Ramos (cell line): ENCODE results near the gene ABCD1.

Experiments
- in situ Hi-C: fragments of 300-500 bp; cut with MboI; formaldehyde crosslinking; loops from one replicate; pipeline ENCODE4 v1.14.3; 2022; ENCODE audit warnings: low sequenced_read_pairs; ENCODE audit not compliant: unreplicated experiment

Gene ABCD1

DNA sequence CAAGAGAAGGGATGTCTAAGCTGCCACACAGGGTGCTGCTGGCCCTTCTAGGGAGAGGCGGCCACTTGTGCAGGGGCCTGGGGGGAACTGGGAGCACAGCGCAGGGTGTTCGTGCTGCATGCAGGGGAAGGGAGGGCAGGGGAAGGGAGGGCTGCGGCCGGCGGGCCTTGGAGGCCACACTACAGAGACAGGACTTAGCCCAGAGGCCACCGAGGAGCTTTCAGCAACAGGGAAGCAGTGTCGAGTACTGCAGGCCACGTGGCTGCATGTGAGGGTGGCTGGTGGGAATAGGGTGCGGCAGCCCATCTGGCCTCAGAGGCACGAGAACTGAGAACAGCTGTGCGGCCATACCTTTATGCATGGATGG, 20.4 kb downstream of the ABCD1 start:
- in situ Hi-C loops = loop anchor here (25.0 kb wide), 1 partner anchor 792 kb away; the partner anchor contains the start of genes G6PD and IKBKG

DNA sequence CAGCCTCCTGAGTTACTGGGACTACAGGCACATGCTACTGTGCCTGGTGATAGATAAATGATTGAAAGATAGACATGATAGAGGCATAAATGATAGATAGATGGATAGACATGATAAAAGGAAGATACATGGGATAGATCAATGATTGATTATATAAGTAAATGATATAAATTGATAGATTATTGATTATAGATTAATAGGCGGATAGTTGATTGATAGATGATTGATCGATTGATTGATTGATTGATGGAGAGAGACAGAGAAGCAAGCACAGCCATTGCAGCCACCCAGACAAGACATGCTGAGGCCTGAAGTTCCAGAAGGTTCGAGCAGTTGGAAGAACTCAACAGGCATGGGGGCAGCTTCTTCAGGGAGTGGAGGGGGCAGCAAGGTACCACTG, 21.7 kb downstream of the ABCD1 start:
- in situ Hi-C loops = loop anchor here (25.0 kb wide), 1 partner anchor 791 kb away; the partner anchor contains the start of genes G6PD and IKBKG

DNA sequence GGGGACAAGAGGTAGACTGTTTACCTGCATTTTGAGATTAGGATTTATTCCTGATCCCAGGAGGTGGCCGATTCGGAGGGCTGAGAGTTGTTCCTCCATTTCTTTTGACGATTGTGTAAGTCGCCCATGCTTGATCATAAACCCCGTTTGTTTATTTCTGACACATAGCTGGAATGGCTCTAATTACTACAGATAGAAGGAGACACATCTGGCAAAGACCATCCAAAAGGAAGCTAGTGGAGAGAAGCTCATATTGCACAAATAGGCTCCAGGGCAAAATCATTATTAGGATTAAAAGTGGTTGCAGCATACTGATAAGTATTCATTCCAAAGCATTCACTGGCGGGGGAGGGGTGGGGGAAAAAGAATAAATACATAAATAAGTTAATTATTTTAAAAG, 22.3 kb downstream of the ABCD1 start:
- in situ Hi-C loops = loop anchor here (25.0 kb wide), 1 partner anchor 790 kb away; the partner anchor contains the start of genes G6PD and IKBKG

DNA sequence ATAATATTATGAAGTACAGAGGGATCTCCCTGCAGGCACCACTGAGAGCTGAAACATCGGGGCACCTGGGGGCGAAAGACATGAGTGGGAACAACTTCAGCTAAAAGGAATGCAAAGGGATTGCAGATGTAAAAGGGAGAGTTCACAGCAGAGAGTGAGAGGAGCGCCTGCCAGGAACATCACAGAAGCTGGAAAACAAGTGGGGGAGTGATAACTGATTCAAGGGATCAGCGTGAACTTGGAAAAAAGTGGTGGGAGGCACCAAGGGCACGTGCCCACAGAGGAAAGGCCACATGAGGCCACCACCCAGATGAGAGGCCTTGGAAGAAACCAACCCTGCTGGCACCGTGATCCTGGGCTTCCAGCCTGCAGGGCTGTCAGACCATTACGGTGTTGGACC, 24.4 kb downstream of the ABCD1 start:
- in situ Hi-C loops = loop anchor here (25.0 kb wide), 1 partner anchor 788 kb away; the partner anchor contains the start of genes G6PD and IKBKG

DNA sequence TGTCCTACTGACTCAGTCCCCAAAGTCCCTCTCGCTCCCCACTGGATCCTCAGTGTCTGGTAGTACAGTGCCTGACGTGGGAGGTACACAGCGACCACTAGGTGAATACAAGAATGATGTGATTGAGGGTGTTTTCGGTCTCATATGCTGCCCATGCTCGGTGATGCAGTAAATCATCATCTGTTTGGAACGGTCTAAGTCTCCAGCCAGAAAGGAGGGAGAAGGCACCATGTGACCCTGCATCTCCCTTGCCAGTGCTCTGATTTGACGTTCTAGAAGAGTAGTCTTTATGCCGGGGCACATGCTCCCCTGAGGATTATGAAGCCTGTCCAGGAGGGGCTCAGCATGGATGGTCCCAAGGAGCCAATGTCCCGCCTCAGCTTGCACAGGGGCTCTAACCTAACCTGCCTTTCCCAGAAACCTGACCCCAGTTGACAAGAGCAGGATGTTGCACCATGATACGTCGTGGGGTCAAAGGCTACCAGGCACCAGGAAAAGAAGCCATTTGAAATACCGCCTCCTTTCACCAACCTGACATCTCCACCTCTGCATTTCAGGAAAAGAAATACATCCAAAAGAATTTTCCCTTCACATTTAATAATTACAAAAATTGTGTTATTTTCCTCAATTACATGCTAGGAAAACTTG, 25.6 kb downstream of the ABCD1 start:
- in situ Hi-C loops = no loop called here

DNA sequence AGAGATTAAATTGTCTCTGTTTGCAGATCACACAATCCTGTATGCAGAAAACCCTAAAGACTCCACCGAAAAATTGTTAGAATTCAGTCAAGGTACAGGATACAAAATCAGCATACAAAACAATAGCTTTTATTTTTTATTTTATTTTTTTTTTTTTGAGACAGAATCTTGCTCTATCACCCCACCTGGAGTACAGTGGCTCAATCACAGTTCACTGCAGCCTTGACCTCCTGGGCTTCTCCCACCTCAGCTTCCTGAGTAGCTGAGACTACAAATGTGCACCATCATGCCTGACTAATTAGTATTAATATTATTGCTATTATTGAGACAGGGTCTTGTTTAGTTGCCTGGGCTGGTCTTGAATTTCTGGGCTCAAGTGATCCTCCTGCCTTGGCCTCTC, 30.5 kb downstream of the ABCD1 start:
- in situ Hi-C loops = no loop called here

DNA sequence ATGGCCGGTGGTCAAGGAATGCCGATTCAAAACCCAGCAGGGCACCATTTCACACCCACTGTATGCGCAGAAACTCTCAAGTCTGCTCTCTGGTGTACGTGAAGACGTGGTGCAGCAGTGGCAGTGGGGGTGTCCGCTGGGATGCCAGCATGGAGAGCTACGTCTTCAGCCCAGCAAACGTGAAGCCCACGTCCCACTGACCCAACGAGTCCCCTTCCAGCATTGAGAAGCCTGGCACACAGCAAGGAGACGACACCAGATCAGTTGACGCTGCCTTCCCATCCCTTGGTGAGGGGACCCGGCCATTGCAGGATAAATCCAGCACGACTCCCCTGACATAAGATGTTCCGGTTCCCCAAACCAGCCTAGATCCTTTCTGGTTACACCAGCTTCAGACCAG, 37.2 kb downstream of the ABCD1 start:
- in situ Hi-C loops = loop anchor here (10.0 kb wide), 1 partner anchor 193 kb away; no protein-coding TSS in a partner anchor

DNA sequence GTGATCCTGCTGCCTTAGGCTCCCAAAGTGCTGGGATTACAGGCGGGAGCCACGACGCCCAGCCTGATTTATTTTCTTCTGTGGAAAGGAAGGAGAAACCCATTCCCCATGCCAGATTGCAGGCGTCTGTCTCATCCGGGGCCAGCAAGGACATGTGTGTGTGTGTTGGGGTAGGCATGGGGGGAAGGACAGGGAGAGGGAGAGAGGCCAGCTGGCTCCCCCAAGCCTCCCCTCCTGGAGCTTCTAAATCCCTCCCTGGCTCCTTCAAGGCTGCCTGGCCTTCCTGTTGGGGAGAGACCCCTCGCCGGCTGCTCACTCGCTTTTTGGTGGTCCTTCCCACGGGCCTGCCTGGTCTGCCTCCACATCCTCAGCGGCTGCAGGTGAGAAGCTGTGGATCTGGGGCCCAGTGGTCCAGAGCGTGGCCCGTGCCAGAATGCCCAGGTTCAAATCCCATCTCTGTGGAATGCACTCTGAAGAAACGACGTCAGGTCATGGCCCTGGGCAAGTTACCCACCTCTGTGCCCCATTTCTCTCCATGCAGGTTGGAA, 38.0 kb downstream of the ABCD1 start:
- in situ Hi-C loops = loop anchor here (10.0 kb wide), 1 partner anchor 192 kb away; no protein-coding TSS in a partner anchor

DNA sequence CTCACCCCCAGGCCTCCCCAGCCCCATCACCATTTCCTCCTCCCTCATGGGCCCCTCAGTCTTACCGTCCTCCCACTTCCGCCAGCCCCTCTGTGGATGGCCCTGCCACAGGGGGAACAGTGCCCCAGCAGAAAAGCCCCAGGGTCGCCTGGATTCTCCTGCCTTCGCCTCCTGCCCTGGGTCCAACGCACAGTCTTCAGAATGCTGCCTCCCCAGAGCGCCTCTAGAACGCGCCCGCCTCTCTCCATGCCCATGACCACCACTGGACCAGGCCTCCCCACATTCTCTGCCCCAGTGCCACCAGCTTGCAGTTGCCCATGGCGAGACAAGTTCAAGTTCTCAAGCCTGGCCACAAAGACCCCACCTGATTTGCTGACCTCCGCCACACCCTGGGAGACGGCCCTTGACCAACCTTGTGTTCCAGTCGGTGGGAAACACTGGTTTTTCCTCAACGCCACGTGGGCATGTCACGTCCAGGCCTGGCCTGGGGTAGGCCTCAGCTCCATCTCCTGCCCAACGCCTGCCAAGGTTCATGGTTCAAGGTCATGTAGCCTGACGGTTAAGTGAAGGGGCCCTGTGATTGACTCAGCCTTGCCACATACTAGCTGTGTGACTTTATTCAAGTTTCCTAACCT, 38.8 kb downstream of the ABCD1 start:
- in situ Hi-C loops = loop anchor here (10.0 kb wide), 1 partner anchor 191 kb away; no protein-coding TSS in a partner anchor

DNA sequence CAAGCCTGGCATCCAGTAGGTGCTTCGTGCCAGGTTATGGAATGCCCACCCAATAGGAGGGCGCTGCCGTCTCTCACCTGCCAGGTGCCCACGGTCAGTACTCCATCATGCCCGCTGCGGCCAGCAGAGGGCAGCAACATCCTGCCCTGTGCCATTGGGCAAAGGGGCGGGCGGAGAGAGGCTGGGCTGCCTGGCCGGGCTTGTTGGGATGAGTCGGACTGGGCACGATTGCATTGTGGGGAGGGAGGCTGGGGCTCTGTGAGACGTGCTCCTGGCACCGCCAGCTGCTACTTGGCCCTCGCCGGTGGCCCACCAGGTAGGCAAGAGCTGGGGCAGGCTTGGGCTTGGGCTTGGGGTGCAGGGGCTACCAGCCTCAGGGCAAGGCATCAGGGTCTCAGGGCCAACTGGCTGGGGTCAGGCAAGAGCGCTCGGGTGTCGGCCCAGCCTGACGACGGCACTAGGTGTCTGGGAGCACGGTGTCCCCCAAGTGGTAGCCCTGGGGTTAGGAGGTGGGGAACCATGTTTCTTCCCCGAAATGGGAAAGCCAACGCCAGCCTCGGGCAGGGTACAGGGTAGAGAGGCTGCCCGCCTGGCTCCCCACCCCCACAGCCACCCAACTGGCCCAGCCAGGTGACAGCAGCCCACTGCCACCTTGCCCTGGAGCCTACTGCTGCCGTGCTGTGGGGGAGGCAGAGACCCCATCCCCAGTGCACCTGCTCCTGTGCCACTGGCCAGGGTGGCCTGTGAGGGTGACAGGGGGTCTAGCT, 39.5 kb downstream of the ABCD1 start, which contains the start of gene PLXNB3:
TSS of gene PLXNB3 (plus strand) at position 261 of the 767 bp plus-strand sequence. CDS start 1,287 bp downstream, outside the sequence.
- in situ Hi-C loops = loop anchor here (10.0 kb wide), 1 partner anchor 191 kb away; no protein-coding TSS in a partner anchor

DNA sequence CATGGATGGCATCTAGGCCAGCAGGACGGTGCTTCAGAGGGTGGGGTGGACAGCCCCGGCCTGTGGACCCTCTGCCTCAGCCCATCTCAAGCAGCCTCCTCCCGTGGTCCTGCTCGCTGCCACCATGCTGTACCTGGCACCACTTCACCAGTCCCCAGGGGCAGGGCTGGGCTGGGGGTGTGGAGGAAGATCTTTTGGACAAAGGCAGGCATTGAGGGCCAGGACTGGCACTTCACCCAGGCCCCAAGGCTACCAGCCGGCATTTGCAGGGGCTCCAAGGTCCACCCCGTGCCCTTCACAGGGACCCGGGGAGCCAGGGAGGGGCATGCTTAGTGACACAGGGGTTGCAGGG, 40.1 kb downstream of the ABCD1 start:
- in situ Hi-C loops = loop anchor here (10.0 kb wide), 1 partner anchor 190 kb away; no protein-coding TSS in a partner anchor

DNA sequence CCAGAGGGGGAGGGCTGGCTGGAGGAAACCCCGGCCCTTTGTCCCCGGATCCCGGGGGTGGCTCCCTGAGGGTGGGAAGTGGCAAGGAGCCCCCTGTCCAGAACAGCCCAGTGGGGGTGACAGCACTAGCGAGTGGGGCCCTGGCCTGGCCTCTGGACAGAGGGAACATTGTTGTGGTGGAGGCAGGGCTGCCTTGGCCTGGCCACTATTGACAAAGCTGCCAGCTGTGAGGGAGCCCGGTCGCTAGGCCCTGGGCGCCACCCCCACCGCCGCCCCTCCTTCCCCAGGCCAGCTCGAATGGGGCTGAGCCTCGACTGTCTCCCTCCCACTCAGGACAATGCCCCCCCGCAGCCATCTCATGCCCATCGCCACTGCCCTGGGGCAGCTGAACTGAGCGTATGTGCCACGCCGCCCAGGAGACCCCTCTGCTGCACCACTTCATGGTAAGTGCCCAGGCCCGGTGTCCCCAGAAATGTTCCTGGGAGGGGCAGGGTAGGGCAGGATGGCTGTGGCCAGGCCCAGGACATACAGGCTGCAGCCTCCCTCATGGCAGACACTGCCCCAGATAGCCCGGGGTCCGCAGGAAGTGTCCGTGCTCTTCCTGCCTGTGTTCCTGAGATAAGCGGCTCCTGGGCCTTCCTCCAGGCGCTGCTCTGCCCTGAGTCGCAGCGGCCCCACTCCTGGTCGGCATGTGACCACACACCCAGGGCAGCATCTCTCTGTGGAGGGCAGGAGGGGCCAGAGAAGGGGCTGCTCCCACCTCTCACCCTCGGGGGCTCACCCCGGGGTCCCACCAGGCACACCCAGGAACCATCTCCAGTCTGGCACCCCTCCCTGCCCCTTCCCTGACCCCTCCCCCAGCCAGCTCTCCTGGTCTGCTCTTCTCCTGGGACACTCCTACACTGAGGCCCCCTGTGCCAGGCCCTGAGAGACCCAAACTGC, 40.8 kb downstream of the ABCD1 start:
- in situ Hi-C loops = loop anchor here (10.0 kb wide), 1 partner anchor 189 kb away; no protein-coding TSS in a partner anchor

DNA sequence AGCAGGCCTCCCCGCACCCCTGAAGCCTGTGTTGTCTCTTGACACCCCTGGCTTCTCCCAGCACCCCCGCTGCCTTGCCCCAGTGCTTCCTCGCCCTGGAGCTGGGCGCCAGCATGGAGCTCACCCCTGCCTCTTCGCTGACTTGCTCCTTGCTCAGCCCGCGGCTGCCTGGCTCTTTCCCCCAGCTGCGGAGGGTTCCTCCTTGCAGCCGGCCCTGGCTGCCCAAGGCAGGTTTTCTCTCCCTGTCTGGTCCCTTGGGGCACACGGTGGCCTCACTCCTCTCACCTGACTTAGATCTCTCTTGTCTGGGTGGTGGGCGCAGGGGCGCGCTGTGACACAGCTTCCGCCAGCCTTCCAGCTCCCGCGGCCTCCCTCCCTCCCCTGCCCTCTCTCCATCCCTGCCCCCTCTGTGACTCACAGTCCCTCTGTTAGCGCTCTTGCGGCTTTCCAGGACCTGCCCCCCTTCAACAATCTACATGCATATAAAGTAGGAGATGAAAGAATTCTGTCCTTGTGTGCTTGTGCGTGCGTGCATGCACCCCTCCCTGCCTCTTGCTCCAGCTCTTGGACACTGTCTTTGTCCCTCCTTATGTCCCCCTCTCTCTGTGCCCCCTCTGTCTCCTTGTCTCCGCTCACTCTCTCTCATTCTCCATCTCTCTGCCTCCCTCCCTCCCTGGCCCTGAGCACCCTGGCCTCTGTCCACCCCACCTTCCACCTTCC, 41.6 kb downstream of the ABCD1 start:
- in situ Hi-C loops = loop anchor here (10.0 kb wide), 1 partner anchor 189 kb away; no protein-coding TSS in a partner anchor

DNA sequence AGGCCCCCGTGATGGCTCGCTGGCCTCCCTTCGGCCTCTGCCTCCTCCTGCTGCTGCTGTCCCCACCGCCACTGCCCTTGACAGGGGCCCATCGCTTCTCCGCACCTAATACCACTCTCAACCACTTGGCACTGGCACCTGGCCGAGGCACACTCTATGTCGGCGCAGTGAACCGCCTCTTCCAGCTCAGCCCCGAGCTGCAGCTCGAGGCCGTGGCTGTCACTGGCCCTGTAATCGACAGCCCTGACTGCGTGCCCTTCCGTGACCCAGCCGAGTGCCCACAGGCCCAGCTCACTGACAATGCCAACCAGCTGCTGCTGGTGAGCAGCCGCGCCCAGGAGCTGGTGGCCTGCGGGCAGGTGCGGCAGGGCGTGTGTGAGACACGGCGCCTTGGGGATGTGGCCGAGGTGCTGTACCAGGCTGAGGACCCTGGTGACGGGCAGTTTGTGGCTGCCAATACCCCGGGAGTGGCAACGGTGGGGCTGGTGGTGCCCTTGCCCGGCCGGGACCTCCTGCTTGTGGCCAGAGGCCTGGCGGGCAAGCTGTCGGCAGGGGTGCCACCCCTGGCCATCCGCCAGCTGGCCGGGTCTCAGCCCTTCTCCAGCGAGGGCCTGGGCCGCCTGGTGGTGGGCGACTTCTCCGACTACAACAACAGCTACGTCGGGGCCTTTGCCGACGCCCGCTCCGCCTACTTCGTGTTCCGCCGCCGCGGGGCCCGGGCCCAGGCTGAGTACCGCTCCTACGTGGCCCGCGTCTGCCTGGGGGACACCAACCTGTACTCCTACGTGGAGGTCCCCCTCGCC, 42.4 kb downstream of the ABCD1 start:
- in situ Hi-C loops = loop anchor here (10.0 kb wide), 1 partner anchor 188 kb away; no protein-coding TSS in a partner anchor

DNA sequence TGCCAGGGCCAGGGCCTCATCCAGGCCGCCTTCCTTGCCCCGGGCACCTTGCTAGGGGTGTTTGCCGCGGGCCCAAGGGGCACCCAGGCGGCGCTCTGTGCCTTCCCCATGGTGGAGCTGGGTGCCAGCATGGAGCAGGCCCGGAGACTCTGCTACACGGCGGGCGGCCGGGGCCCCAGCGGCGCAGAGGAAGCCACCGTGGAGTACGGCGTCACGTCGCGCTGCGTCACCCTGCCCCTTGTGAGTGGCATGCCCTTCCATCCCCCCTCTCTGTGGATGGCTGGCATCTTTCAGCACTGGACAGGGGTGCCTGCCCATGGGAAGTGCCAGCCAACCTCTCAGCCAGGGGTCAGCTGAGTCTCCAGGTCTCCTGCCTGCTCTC, 43.0 kb downstream of the ABCD1 start:
- in situ Hi-C loops = loop anchor here (10.0 kb wide), 1 partner anchor 187 kb away; no protein-coding TSS in a partner anchor

DNA sequence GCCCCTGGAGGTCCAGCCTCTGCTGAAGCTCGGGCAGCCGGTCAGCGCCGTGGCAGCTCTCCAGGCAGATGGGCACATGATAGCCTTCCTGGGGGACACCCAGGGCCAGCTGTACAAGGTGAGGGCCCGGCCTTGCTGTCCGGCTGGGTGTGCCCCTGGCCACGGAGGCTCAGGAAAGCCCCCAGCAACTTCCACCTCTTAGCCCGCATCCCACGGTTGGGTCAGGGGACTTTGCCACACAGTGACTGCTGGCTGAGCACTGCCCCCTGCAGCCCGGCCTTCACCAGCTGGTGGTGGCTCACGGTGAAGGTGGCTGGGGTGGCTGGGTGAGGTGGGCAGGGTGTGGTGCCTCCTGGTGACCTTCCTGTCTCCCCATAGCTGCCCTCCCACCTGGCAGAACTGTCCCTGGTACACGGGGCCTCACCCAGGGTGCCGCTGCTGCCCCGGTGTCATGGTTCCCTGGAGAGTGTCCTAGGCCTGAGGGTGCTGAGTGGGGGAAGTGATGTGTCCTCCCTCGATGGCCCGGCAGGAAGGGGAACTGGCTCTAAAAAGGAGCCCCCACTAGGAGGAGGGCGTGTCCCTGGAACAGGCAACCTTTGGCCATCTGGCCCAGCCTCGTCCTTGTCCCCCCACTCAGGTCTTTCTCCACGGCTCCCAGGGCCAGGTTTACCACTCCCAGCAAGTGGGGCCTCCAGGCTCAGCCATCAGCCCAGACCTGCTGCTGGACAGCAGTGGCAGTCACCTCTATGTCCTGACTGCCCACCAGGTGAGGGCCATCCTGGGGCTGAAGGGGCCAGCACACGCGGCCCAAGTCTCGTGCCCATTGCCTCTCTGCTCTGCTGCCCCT, 43.9 kb downstream of the ABCD1 start:
- in situ Hi-C loops = loop anchor here (10.0 kb wide), 1 partner anchor 186 kb away; no protein-coding TSS in a partner anchor
